CD4-positive, alpha-beta T cell treated with Interleukin-12 subunit alpha and Interleukin-12 subunit beta, for 1 hour (primary cell): Measurements from ENCODE around the gene FHIT.
A peak's percentile ranks its signal among the peaks of the same experiment; 100 is the strongest.

Experiments used
- DNase-seq: peaks from one replicate; pipeline ENCODE4 v3.0.0-alpha.2; 2020

FHIT gene

GRCh38 chr3:59884409-59884808 lies 1366.8 kb downstream of the FHIT start:
- DNase-seq = no peak

GRCh38 chr3:59882746-59883145 lies 1368.5 kb downstream of the FHIT start:
- DNase-seq = no peak

GRCh38 chr3:59880717-59881116 lies 1370.5 kb downstream of the FHIT start:
- no peak for DNase-seq

GRCh38 chr3:59879031-59879581 lies 1372.1 kb downstream of the FHIT start:
- DNase-seq = no peak

GRCh38 chr3:59878038-59878427 lies 1373.2 kb downstream of the FHIT start:
- no peak for DNase-seq

- DNase-seq = no peak
These were observed 1373.8 kb downstream of the FHIT start for GRCh38 chr3:59877263-59878037.

- no peak for DNase-seq
These were observed 1374.7 kb downstream of the FHIT start for GRCh38 chr3:59876533-59877062.

- DNase-seq = no peak
These were observed 1377.5 kb downstream of the FHIT start for GRCh38 chr3:59873576-59874230.

GRCh38 chr3:59872128-59872527 lies 1379.1 kb downstream of the FHIT start:
- DNase-seq = no peak

- DNase-seq = no peak
These were observed 1383.9 kb downstream of the FHIT start for GRCh38 chr3:59867185-59868002.

GRCh38 chr3:59866076-59866475 lies 1385.2 kb downstream of the FHIT start:
- no peak for DNase-seq

GRCh38 chr3:59865351-59865750 lies 1385.9 kb downstream of the FHIT start:
- no peak for DNase-seq

GRCh38 chr3:59862686-59863085 lies 1388.6 kb downstream of the FHIT start:
- DNase-seq = no peak

GRCh38 chr3:59857589-59858346 lies 1393.5 kb downstream of the FHIT start:
- peak; percentile 72 for DNase-seq

- no peak for DNase-seq
These were observed 1394.3 kb downstream of the FHIT start for GRCh38 chr3:59856934-59857460.

- DNase-seq = no peak
These were observed 1397.1 kb downstream of the FHIT start for GRCh38 chr3:59854061-59854709.

GRCh38 chr3:59850417-59850816 lies 1400.8 kb downstream of the FHIT start:
- DNase-seq = no peak

- DNase-seq = no peak
These were observed 1405.9 kb downstream of the FHIT start for GRCh38 chr3:59845386-59845785.

- DNase-seq = no peak
These were observed 1407.4 kb downstream of the FHIT start for GRCh38 chr3:59843821-59844220.

GRCh38 chr3:59839810-59840515 lies 1411.3 kb downstream of the FHIT start:
- DNase-seq = peak; percentile 2

- no peak for DNase-seq
These were observed 1412.0 kb downstream of the FHIT start for GRCh38 chr3:59839283-59839682.
